ENCODE data around the gene GRIP1. TPM values are rescaled to one million over a fixed set of nuclear protein-coding genes. Genes with fewer than 3 reads are reported as not detected.

The GRIP1 gene
- total and polyA plus RNA-seq, 10 of the 15 experiments (the other 5 are each of a cell fraction or from before 2014, with no cell fraction given) = 0.05 to 0.85 (median 0.50) TPM; not detected in 7

- TF ChIP-seq, protein P1, sequence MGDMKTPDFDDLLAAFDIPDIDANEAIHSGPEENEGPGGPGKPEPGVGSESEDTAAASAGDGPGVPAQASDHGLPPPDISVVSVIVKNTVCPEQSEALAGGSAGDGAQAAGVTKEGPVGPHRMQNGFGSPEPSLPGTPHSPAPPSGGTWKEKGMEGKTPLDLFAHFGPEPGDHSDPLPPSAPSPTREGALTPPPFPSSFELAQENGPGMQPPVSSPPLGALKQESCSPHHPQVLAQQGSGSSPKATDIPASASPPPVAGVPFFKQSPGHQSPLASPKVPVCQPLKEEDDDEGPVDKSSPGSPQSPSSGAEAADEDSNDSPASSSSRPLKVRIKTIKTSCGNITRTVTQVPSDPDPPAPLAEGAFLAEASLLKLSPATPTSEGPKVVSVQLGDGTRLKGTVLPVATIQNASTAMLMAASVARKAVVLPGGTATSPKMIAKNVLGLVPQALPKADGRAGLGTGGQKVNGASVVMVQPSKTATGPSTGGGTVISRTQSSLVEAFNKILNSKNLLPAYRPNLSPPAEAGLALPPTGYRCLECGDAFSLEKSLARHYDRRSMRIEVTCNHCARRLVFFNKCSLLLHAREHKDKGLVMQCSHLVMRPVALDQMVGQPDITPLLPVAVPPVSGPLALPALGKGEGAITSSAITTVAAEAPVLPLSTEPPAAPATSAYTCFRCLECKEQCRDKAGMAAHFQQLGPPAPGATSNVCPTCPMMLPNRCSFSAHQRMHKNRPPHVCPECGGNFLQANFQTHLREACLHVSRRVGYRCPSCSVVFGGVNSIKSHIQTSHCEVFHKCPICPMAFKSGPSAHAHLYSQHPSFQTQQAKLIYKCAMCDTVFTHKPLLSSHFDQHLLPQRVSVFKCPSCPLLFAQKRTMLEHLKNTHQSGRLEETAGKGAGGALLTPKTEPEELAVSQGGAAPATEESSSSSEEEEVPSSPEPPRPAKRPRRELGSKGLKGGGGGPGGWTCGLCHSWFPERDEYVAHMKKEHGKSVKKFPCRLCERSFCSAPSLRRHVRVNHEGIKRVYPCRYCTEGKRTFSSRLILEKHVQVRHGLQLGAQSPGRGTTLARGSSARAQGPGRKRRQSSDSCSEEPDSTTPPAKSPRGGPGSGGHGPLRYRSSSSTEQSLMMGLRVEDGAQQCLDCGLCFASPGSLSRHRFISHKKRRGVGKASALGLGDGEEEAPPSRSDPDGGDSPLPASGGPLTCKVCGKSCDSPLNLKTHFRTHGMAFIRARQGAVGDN (IDR thresholded peaks at IDR 0.05) = no peak
Measured at GRCh38 chr12:66533767-66534166, 145.1 kb downstream of the GRIP1 start (continued).

DNA sequence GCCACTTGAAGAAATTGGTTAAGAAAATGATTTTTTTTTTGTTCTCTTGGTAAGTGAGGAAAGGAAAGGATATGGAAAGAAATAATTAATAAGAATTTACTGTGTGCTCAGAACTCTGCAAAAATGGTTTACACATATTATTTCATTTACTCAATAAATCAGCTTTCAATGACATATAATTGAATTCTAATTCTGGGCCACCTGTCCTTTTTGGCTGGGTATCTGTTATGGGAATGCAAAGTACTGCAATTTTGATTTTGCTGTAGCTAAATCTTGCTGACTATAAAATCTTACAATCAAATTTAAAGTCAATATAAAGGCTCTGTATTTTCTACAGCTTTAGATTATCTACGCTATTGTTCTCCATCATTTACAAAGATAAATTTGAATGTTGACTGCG is 147.1 kb downstream of the GRIP1 start:
- no peak for ATAC-seq
- H3K27ac ChIP-seq (ENCODE audit: control insufficient read depth, insufficient read depth) = no peak overlapping the region
- H2AFZ ChIP-seq (ENCODE audit: control insufficient read depth, low read depth, low read length) = no peak overlapping the region
- H3K9me3 ChIP-seq (replicated peaks; ENCODE audit: control insufficient read depth, insufficient read depth, low read length) = no peaks in the 10 kb centered on the region
- H3K9ac ChIP-seq (ENCODE audit: control insufficient read depth, insufficient read depth, low read length) = no peak overlapping the region
- no peak overlapping the region for H3K4me3 ChIP-seq
- H3K4me2 ChIP-seq (ENCODE audit: control insufficient read depth, insufficient read depth) = no peak overlapping the region
- ChIA-PET RAD21 (ENCODE audit: unreplicated experiment) (no interaction called here), SMC1A (ENCODE audit: uncharacterized antibody, unreplicated experiment) (no interaction called here), CTCF (no interaction called here), POLR2A (no interaction called here)
- no peak for DNase-seq (ENCODE audit: low read depth, low spot score)
- no peaks in the 10 kb centered on the region for H3K79me2 ChIP-seq (ENCODE audit: control insufficient read depth, insufficient read depth, low read length)
- no peak for FAIRE-seq
- 50% methylated on average over 2 of the region's 2 CpGs for WGBS (ENCODE audit: insufficient coverage, insufficient replicate concordance, low lambda C conversion rate, missing lambda C conversion rate)
- intact Hi-C loops (cut with micrococcal nuclease; ENCODE audit: unreplicated experiment) (no loop called here), in situ Hi-C loops (cut with MboI) (no loop called here)
- no peak for TF ChIP-seq POLR2AphosphoS5 (IDR thresholded peaks at IDR 0.05; ENCODE audit: low read length)
- no peak for TF ChIP-seq ATF2 (IDR thresholded peaks at IDR 0.05; ENCODE audit: low read length)
- no peak for TF ChIP-seq KLF5 (IDR thresholded peaks at IDR 0.05; ENCODE audit: partially characterized antibody)
- TF ChIP-seq SUPT20H (IDR thresholded peaks at IDR 0.05; ENCODE audit: borderline replicate concordance, control insufficient read depth, low read depth, low read length) = no peak
- TF ChIP-seq ZBED1 (IDR thresholded peaks at IDR 0.05; ENCODE audit: borderline replicate concordance) = no peak
- no peak for TF ChIP-seq KDM1A (IDR thresholded peaks at IDR 0.05; ENCODE audit: borderline replicate concordance)
- no peak for TF ChIP-seq ZNF622 (IDR thresholded peaks at IDR 0.05)
- no peak for TF ChIP-seq CREB1 (IDR thresholded peaks at IDR 0.05; ENCODE audit: low read depth)
- no peak for TF ChIP-seq HDGF (IDR thresholded peaks at IDR 0.05)
- no peak for TF ChIP-seq ATF7 (IDR thresholded peaks at IDR 0.05; ENCODE audit: low read depth)
- TF ChIP-seq NFYA (IDR thresholded peaks at IDR 0.05; ENCODE audit: borderline replicate concordance, low read depth, low read length) = no peak
- TF ChIP-seq, protein P2, sequence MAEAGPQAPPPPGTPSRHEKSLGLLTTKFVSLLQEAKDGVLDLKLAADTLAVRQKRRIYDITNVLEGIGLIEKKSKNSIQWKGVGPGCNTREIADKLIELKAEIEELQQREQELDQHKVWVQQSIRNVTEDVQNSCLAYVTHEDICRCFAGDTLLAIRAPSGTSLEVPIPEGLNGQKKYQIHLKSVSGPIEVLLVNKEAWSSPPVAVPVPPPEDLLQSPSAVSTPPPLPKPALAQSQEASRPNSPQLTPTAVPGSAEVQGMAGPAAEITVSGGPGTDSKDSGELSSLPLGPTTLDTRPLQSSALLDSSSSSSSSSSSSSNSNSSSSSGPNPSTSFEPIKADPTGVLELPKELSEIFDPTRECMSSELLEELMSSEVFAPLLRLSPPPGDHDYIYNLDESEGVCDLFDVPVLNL (IDR thresholded peaks at IDR 0.05; ENCODE audit: low read depth, low read length) = no peak
- no peaks in the 10 kb centered on the region for H3K36me3 ChIP-seq (ENCODE audit: control insufficient read depth in 2 of 2, insufficient read depth in 2 of 2, low read length in 1 of 2)
- no TSS peak for BruUV-seq (replicated peaks)
- no peaks in the 10 kb centered on the region for H3K4me1 ChIP-seq (ENCODE audit: control insufficient read depth, insufficient read depth, low read length)
- no peaks in the 10 kb centered on the region for H3K27me3 ChIP-seq (replicated peaks in 1 of 2; ENCODE audit: control insufficient read depth in 2 of 2, insufficient read depth in 2 of 2, low read length in 1 of 2)
- H4K20me1 ChIP-seq (ENCODE audit: control insufficient read depth, insufficient read depth) = no peaks in the 10 kb centered on the region

All from GM12878 (cell line).